Caco-2 (cell line): ENCODE measurements around the gene PRKAG2. TPM values are rescaled to one million over a fixed set of nuclear protein-coding genes. Genes with fewer than 3 reads are reported as not detected.

Experiments used
- BruUV-seq: library from RNA; stranded (reverse); fragments of 400-500 nt; replicated peaks from 2 replicates; lab custom pipeline; 2021; lab: Mats Ljungman, UMichigan
- CTCF ChIA-PET: fragments of 300-600 bp; sonication (Branson Sonifier 250); formaldehyde crosslinking; loops from one replicate; lab custom pipeline; 2022; ENCODE audit warnings: antibody characterized with exemption; lab: Charles Lee
- POLR2A ChIA-PET: fragments of 300-600 bp; sonication (Branson Sonifier 250); formaldehyde crosslinking; loops from one replicate; lab custom pipeline; 2022; ENCODE audit warnings: antibody characterized with exemption; lab: Charles Lee
- DNase-seq, 2 experiments: peaks; one replicate each; pipeline versions ENCODE4 v3.0.0 to v3.0.0-alpha.2; 2020 to 2022
- H3K27me3 ChIP-seq: replicated peaks from 2 replicates; pipeline ENCODE4 v1.6.0; 2011; ENCODE audit warnings: low read length; ENCODE audit not compliant: control insufficient read depth, insufficient read depth
- H3K36me3 ChIP-seq: 2 replicates; pipeline ENCODE4 v1.5.1; 2011; ENCODE audit warnings: low read length; ENCODE audit not compliant: control insufficient read depth, insufficient read depth
- H3K4me1 ChIP-seq: fragments of 250-450 bp; sonication (Bioruptor Pico); 2 replicates; pipeline ENCODE4 v1.5.1; 2020; ENCODE audit warnings: mild to moderate bottlenecking
- H3K4me3 ChIP-seq: 2 replicates; pipeline ENCODE4 v1.5.1; 2011; ENCODE audit warnings: low read depth, mild to moderate bottlenecking, control low read depth, low read length
- H3K9me3 ChIP-seq: fragments of 250-450 bp; sonication (Bioruptor Pico); 2 replicates; pipeline ENCODE4 v1.5.1; 2020; ENCODE audit warnings: mild to moderate bottlenecking, moderate library complexity
- H3K27ac Mint-ChIP-seq: one replicate; pipeline ENCODE4 v1.8.0; 2022; ENCODE audit warnings: mixed read lengths; ENCODE audit not compliant: unreplicated experiment
- H3K27me3 Mint-ChIP-seq: one replicate; pipeline ENCODE4 v1.8.0; 2022; ENCODE audit warnings: mixed read lengths; ENCODE audit not compliant: insufficient read depth, unreplicated experiment
- H3K36me3 Mint-ChIP-seq: one replicate; pipeline ENCODE4 v1.8.0; 2022; ENCODE audit warnings: mild to moderate bottlenecking, mixed read lengths; ENCODE audit not compliant: insufficient read depth, unreplicated experiment
- H3K4me1 Mint-ChIP-seq: one replicate; pipeline ENCODE4 v1.8.0; 2022; ENCODE audit warnings: low read depth, mixed read lengths; ENCODE audit not compliant: unreplicated experiment
- H3K4me3 Mint-ChIP-seq: one replicate; pipeline ENCODE4 v1.8.0; 2022; ENCODE audit warnings: mild to moderate bottlenecking, moderate library complexity, mixed read lengths; ENCODE audit not compliant: unreplicated experiment
- H3K9me3 Mint-ChIP-seq: one replicate; pipeline ENCODE4 v1.8.0; 2022; ENCODE audit warnings: mixed read lengths; ENCODE audit not compliant: unreplicated experiment
- CTCF ChIP-seq, 2 experiments: fragments of 200-600 bp in 1 of 2; IDR thresholded peaks; 1 replicate in 1 of 2; 2 replicates in 1 of 2; pipeline versions ENCODE4 v1.5.1 to v1.8.0; 2011 to 2022; ENCODE audit warnings: antibody characterized with exemption in 1 of 2, control low read depth in 1 of 2, inconsistent platforms in 1 of 2, low read depth in 1 of 2, low read length in 1 of 2, mild to moderate bottlenecking in 1 of 2, moderate library complexity in 1 of 2; ENCODE audit not compliant: insufficient read depth in 1 of 2, severe bottlenecking in 1 of 2, unreplicated experiment in 1 of 2
- intact Hi-C: fragments of 100-400 bp; cut with micrococcal nuclease; formaldehyde crosslinking; loops from one replicate; pipeline ENCODE4 v1.10.0; 2022; ENCODE audit not compliant: unreplicated experiment
- total RNA-seq: library from RNA; stranded (reverse); gene quantifications from 2 replicates; pipeline ENCODE4 v1.2.3, GENCODE V29; 2022

The PRKAG2 gene
- total RNA-seq, 1 experiment from 2014 or later, result 15.9 TPM

GRCh38 chr7:151541709-151542499 is 335.0 kb downstream of the PRKAG2 start:
- no peaks in the 10 kb centered on the region for H3K36me3 ChIP-seq
- H3K27ac Mint-ChIP-seq, result no peak overlapping the region
- intact Hi-C loops, result no loop called here
- H3K4me3 Mint-ChIP-seq, result no peak overlapping the region
- ChIA-PET POLR2A (no interaction called here), CTCF (no interaction called here)
- H3K27me3 ChIP-seq, result no peaks in the 10 kb centered on the region
- peaks cover 5% of the 10 kb centered on the region for H3K36me3 Mint-ChIP-seq
- H3K9me3 ChIP-seq, result no peaks in the 10 kb centered on the region
- no peak for DNase-seq
- H3K4me3 ChIP-seq, result no peak overlapping the region
- no peaks in the 10 kb centered on the region for H3K4me1 ChIP-seq
- H3K27me3 Mint-ChIP-seq, result no peaks in the 10 kb centered on the region
- no peaks in the 10 kb centered on the region for H3K9me3 Mint-ChIP-seq
- no TSS peak for BruUV-seq
- no peaks in the 10 kb centered on the region for H3K4me1 Mint-ChIP-seq
- no peak for TF ChIP-seq CTCF (IDR thresholded peaks at IDR 0.05; ENCODE audit: insufficient read depth in 1 of 2, low read depth in 1 of 2, low read length in 1 of 2, severe bottlenecking in 1 of 2, unreplicated experiment in 1 of 2)

- ChIA-PET CTCF (no interaction called here), POLR2A (interaction anchor here (0.6 kb wide), 1 partner anchor 92 kb away, joined by 4 read pairs; no protein-coding TSS in a partner anchor)
- no TSS peak for BruUV-seq
- TF ChIP-seq CTCF (IDR thresholded peaks at IDR 0.05; ENCODE audit: insufficient read depth in 1 of 2, low read depth in 1 of 2, low read length in 1 of 2, severe bottlenecking in 1 of 2, unreplicated experiment in 1 of 2), result no peak
- DNase-seq, result no peak
- H3K4me1 ChIP-seq, result no peaks in the 10 kb centered on the region
- Mint-ChIP-seq H3K4me1 (no peaks in the 10 kb centered on the region), H3K27me3 (no peaks in the 10 kb centered on the region), H3K36me3 (peaks cover 5% of the 10 kb centered on the region), H3K4me3 (no peak overlapping the region), H3K27ac (no peak overlapping the region), H3K9me3 (peaks cover 12% of the 10 kb centered on the region)
- no peaks in the 10 kb centered on the region for H3K9me3 ChIP-seq
- no peak overlapping the region for H3K4me3 ChIP-seq
- intact Hi-C loops, result no loop called here
- H3K27me3 ChIP-seq, result no peaks in the 10 kb centered on the region
- H3K36me3 ChIP-seq, result no peaks in the 10 kb centered on the region
These were observed 336.8 kb downstream of the PRKAG2 start for GRCh38 chr7:151540146-151540545.

- POLR2A ChIA-PET, result interaction anchor here (0.8 kb wide), 1 partner anchor 19 kb away, joined by 7 read pairs; the partner anchor contains the start of gene RHEB
- Histone ChIP-seq H3K4me1 (no peaks in the 10 kb centered on the region), H3K27me3 (no peaks in the 10 kb centered on the region), H3K4me3 (no peak overlapping the region), H3K36me3 (no peaks in the 10 kb centered on the region), H3K9me3 (no peaks in the 10 kb centered on the region)
- Mint-ChIP-seq H3K27ac (no peak overlapping the region), H3K9me3 (peaks cover 12% of the 10 kb centered on the region), H3K4me3 (no peak overlapping the region), H3K4me1 (no peaks in the 10 kb centered on the region), H3K27me3 (no peaks in the 10 kb centered on the region), H3K36me3 (peaks cover 5% of the 10 kb centered on the region)
- intact Hi-C loops, result loop anchor here (2.0 kb wide), 1 partner anchor 18 kb away; no protein-coding TSS in a partner anchor
- DNase-seq, result peak; percentile 30 to 53
- no TSS peak for BruUV-seq
- no peak for TF ChIP-seq CTCF (IDR thresholded peaks at IDR 0.05; ENCODE audit: insufficient read depth in 1 of 2, low read depth in 1 of 2, low read length in 1 of 2, severe bottlenecking in 1 of 2, unreplicated experiment in 1 of 2)
- CTCF ChIA-PET, result interaction anchor here (0.9 kb wide), 1 partner anchor 19 kb away, joined by 3 read pairs; the partner anchor contains the start of gene RHEB
These were observed 337.7 kb downstream of the PRKAG2 start for GRCh38 chr7:151539088-151539671.
